GM12801 (cell line): ENCODE measurements around the gene FGFBP2.

ENCODE experiments used
- TF ChIP-seq, protein P1 (sequence below): IDR thresholded peaks from one replicate; pipeline ENCODE4 v1.5.1; 2011; ENCODE audit warnings: control low read depth; ENCODE audit not compliant: insufficient read length; ENCODE audit errors: extremely low read depth

FGFBP2 gene

DNA sequence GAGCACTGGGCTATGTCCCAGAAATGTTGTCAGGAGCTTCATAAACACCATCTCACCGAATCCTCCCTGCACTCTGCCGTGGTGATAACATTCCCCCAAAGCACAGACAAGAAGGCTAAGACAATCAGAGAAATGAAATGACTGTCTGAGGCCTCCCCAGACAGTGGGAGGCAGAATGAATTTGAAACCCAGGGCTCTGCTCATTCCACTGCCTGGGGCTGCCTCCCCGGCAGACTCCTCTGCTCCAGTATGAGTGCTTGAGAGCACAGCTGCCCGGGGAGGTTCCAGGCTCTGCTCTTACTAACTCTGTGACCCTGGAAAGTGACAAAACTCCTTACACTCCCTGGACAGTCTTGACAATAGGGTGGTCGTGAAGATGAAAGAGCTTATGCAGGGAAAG lies 34.1 kb downstream of the FGFBP2 start:
- TF ChIP-seq, protein P1, sequence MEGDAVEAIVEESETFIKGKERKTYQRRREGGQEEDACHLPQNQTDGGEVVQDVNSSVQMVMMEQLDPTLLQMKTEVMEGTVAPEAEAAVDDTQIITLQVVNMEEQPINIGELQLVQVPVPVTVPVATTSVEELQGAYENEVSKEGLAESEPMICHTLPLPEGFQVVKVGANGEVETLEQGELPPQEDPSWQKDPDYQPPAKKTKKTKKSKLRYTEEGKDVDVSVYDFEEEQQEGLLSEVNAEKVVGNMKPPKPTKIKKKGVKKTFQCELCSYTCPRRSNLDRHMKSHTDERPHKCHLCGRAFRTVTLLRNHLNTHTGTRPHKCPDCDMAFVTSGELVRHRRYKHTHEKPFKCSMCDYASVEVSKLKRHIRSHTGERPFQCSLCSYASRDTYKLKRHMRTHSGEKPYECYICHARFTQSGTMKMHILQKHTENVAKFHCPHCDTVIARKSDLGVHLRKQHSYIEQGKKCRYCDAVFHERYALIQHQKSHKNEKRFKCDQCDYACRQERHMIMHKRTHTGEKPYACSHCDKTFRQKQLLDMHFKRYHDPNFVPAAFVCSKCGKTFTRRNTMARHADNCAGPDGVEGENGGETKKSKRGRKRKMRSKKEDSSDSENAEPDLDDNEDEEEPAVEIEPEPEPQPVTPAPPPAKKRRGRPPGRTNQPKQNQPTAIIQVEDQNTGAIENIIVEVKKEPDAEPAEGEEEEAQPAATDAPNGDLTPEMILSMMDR, result no peak

DNA sequence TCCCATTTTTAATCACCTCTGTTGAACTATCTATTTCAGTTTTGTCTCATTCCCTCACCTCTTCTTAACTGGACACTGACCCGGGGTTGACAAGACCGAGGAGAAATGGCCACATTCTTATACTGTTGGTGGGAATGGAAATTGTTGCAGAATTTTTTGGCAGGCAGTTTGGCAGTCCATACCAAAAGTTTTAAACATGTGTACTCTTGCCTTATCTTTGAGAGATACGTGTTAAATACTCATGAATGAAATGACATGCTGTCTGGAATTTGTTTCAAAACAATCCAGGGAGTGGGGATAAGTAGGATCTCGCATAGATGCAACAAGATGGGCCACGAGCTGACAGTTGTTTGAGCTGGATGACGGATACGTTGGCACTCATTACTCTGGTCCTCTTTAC lies 36.5 kb downstream of the FGFBP2 start:
- TF ChIP-seq, protein P1, result no peak

DNA sequence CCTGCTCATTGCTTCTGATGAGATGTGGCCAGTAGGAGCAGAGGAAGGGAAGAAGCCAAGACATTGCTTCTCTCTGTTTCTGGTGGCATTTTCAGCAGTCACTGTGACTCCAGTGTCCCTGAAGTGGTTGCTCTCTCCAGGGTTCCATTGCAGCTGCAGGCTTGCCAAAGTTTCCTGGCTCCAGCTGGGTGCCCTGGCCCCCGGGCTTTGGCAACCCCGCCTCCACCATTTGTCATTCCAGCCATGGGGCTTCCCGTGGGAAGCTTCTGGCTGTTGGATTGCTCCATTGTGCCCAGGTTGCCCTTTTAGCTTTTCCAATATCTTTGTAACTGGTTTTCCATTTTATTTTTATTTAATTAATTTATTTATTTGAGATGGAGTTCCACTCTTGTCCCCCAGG lies 37.1 kb downstream of the FGFBP2 start:
- TF ChIP-seq, protein P1, result no peak

DNA sequence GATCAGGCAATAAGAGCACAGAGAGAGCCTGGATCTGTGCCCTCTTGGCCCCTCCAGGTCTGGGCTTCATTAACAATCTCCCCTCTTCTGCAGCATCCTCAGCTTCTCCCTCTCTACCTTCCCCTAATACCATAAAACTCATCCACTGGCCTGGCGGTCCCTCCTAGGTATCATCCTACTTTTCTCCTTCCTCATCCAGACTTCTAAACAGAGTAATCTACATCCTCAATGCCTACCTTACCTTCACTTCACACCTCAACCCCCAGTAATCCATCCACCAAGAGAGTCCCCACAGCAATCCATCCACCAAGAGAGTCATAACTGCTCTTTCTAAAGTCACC lies 41.4 kb downstream of the FGFBP2 start:
- TF ChIP-seq, protein P1, result no peak

DNA sequence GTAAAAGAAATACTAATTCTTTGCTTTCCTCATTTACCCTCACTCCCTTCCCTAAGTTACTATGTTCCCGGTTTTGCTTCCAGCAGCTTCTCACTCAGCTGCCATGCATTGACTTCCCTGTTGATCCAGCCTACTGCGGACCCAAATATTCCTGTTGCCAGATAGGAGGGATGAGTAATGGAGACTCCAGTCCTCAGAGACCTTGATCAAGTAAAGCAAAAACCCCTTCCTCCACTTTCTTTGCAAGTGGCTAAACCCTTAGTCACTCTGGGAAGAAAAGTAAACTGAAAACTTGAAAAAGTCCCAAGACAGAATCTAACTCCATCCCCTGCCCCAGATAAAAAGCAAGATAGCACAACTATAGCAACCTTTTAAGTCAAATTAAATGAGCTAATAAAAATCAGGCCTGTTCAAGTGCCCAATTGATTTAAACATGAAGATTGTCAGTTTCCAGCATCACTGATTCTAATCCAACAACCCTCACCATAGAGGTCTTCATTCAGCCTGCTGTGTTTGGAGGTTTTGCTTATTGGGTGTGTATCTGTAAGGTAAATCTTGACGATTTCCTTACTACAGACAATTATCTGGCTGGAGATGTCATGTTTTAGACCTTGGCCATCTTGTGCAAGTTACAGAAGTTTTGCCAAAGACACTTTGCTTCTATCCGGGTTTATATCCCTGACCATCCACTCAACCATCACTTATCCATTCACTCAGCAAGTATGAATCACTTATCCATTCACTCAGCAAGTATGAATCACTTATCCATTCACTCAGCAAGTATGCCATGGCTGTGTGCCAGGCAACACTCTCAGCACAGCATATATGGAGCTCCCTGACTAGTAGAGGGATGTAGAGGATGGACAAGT lies 42.0 kb downstream of the FGFBP2 start:
- TF ChIP-seq, protein P1, result no peak

DNA sequence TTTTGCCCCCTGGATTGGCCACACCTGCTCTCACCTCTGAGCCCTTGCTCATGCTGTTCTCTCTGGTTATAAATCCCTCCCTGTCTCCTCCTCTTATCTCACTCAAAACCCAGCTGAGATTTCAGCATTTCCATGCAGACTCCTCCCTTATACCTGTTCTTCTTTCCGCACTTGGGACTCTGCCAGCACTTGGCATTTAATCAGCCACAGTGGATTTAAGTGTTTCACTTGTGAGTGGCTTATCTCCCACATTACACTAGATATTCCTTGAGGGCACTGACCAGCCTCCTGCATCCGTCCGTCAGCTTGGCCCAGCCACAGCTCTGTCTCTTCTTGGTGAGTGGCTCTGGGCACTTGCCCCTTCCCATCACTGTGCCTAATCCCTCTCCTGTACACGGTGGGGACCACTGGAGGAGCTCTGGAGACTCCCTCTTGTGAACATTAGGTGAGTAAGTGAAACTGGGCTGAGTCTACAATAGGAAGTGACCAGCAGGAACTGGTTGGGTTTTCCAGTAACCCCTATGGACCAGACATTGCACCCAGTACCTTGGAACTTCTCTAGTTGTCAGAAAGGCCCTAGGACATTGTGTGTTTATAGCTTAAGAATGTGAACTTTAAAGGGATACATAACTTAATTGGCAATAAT lies 44.4 kb downstream of the FGFBP2 start:
- TF ChIP-seq, protein P1, result no peak

DNA sequence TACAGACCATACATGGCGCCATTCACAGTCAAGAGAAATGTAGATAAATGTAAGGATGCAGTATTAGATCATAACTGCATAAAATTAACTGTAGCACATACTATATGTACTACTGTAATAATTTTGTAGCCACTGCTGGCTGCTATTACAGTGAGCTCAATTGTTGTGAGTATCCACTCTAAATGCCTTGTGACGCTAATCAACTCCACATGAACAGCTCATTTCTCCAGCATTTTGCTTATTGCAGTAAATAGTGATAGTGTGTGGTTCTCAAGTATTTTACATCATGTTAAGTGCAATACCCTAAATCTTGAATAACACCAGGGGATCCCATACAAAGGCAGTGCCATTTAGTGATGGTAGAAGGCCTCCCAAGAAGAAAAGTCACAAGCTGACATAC lies 45.7 kb downstream of the FGFBP2 start:
- TF ChIP-seq, protein P1, result no peak
